Endodermal cell (in vitro differentiated cells): ENCODE results near the gene CDK4. TPM values are rescaled to one million over a fixed set of nuclear protein-coding genes. Genes with fewer than 3 reads are reported as not detected.

Experiments
- DNase-seq: peaks from one replicate; pipeline ENCODE4 v3.0.0-alpha.2; 2017
- H3K27ac ChIP-seq: 2 replicates; pipeline ENCODE4 v1.5.1; 2013; ENCODE audit warnings: mild to moderate bottlenecking, low read depth, low read length, moderate library complexity
- H3K27me3 ChIP-seq: 2 replicates; pipeline ENCODE4 v1.6.1; 2013; ENCODE audit warnings: mild to moderate bottlenecking, low read length, moderate library complexity; ENCODE audit not compliant: insufficient read depth, control insufficient read depth, poor library complexity, severe bottlenecking
- H3K36me3 ChIP-seq: 2 replicates; pipeline ENCODE4 v1.7.0; 2013; ENCODE audit warnings: mild to moderate bottlenecking, low read length, moderate library complexity; ENCODE audit not compliant: control insufficient read depth, insufficient read depth
- H3K4me1 ChIP-seq: one replicate; pipeline ENCODE4 v1.7.0; 2013; ENCODE audit warnings: low read length; ENCODE audit not compliant: control insufficient read depth, insufficient read depth
- H3K4me3 ChIP-seq: 2 replicates; pipeline ENCODE4 v1.5.1; 2013; ENCODE audit warnings: mild to moderate bottlenecking, low read length, moderate library complexity
- H3K9ac ChIP-seq: 2 replicates; pipeline ENCODE4 v1.6.1; 2013; ENCODE audit warnings: mild to moderate bottlenecking, low read length, moderate library complexity; ENCODE audit not compliant: poor library complexity, severe bottlenecking; ENCODE audit errors: extremely low read depth
- H3K9me3 ChIP-seq: 2 replicates; pipeline ENCODE4 v1.6.1; 2013; ENCODE audit warnings: mild to moderate bottlenecking, low read length, moderate library complexity; ENCODE audit not compliant: control insufficient read depth
- H3K27ac Mint-ChIP-seq: 2 replicates; pipeline ENCODE4 v1.8.0; 2020; ENCODE audit warnings: mixed read lengths
- H3K27me3 Mint-ChIP-seq: 2 replicates; pipeline ENCODE4 v1.8.0; 2021; ENCODE audit warnings: mild to moderate bottlenecking, mixed read lengths; ENCODE audit not compliant: insufficient read depth
- H3K36me3 Mint-ChIP-seq: 2 replicates; pipeline ENCODE4 v1.8.0; 2020; ENCODE audit warnings: low read depth, mixed read lengths
- H3K4me1 Mint-ChIP-seq: 2 replicates; pipeline ENCODE4 v1.8.0; 2020; ENCODE audit warnings: mixed read lengths
- H3K4me3 Mint-ChIP-seq: 2 replicates; pipeline ENCODE4 v1.8.0; 2020; ENCODE audit warnings: mild to moderate bottlenecking, moderate library complexity, mixed read lengths
- H3K9me3 Mint-ChIP-seq: 2 replicates; pipeline ENCODE4 v1.8.0; 2020; ENCODE audit warnings: mild to moderate bottlenecking, mixed read lengths
- CTCF ChIP-seq: fragments of 200-600 bp; sonication (generic); conservative IDR thresholded peaks from 2 replicates; pipeline ENCODE4 v1.5.0; 2021; ENCODE audit warnings: antibody characterized with exemption, mild to moderate bottlenecking
- WGBS, 2 experiments: methylation state at CpG; one replicate each; pipeline versions ENCODE4 v1.1.5 to v1.1.7; 2013; ENCODE audit warnings: missing lambda C conversion rate in 2 of 2, mixed read lengths in 1 of 2; ENCODE audit not compliant: insufficient coverage in 1 of 2, insufficient read length in 1 of 2; 5-methylcytosine and 5-hydroxymethylcytosine counted together
- total RNA-seq, 2 donors: library from RNA; stranded (reverse); fragmentation: NEBNext Ultra II Directional in 1 of 2; extraction: Animal tissue kit (Norgen Biotek cat#: 25700) in 1 of 2; gene quantifications; 2 replicates in 1 of 2; 3 replicates in 1 of 2; pipeline ENCODE4 v1.2.1, GENCODE V29; 2021

Gene CDK4
- total RNA-seq, 2 donors from 2014 or later: 144 to 186 TPM

GRCh38 chr12:57771873-57772428 is 19.8 kb upstream of the CDK4 start, which contains the start of gene METTL1:
Gene METTL1 (minus strand): TSS chr12:57772105. CDS start chr12:57772083, 22 bp downstream.
- Histone ChIP-seq H3K9ac (peak within 1 kb of the TSS; percentile 99), H3K4me1 (no peaks in the 10 kb centered on the region), H3K27ac (peak within 1 kb of the TSS; percentile 96), H3K36me3 (peaks cover 31% of the 10 kb centered on the region), H3K4me3 (peak within 1 kb of the TSS; percentile 97), H3K9me3 (no peaks in the 10 kb centered on the region), H3K27me3 (peaks cover 3% of the 10 kb centered on the region)
- Mint-ChIP-seq H3K9me3 (no peaks in the 10 kb centered on the region), H3K36me3 (peaks cover 26% of the 10 kb centered on the region), H3K27ac (peak within 1 kb of the TSS; percentile 100), H3K4me1 (peaks cover 6% of the 10 kb centered on the region), H3K27me3 (peaks cover 6% of the 10 kb centered on the region), H3K4me3 (peak within 1 kb of the TSS; percentile 85)
- TF ChIP-seq CTCF: no peak
- DNase-seq: peak; percentile 100
- WGBS, 2 experiments: 0% methylated on average over 14 to 28 of the region's 28 CpGs

GRCh38 chr12:57771236-57771872 is 19.2 kb upstream of the CDK4 start:
- Histone ChIP-seq H3K9me3 (no peaks in the 10 kb centered on the region), H3K27ac (peak overlapping the region; percentile 96), H3K36me3 (peaks cover 31% of the 10 kb centered on the region), H3K4me3 (peak overlapping the region; percentile 97), H3K4me1 (peaks cover 4% of the 10 kb centered on the region), H3K9ac (peak overlapping the region; percentile 99), H3K27me3 (peaks cover 9% of the 10 kb centered on the region)
- Mint-ChIP-seq H3K27me3 (peaks cover 12% of the 10 kb centered on the region), H3K9me3 (no peaks in the 10 kb centered on the region), H3K27ac (peak overlapping the region; percentile 100), H3K4me3 (peak overlapping the region; percentile 85), H3K4me1 (peaks cover 12% of the 10 kb centered on the region), H3K36me3 (peaks cover 26% of the 10 kb centered on the region)
- peak; percentile 98 for DNase-seq
- no peak for TF ChIP-seq CTCF
- WGBS, 2 experiments: 1 to 4% methylated on average over 11 to 14 of the region's 16 CpGs

- H3K27ac Mint-ChIP-seq: no peak overlapping the region
- peaks cover 25% of the 10 kb centered on the region for H3K36me3 Mint-ChIP-seq
- H3K27me3 Mint-ChIP-seq: peaks cover 19% of the 10 kb centered on the region
- no peak for TF ChIP-seq CTCF
- H3K9me3 ChIP-seq: no peaks in the 10 kb centered on the region
- H3K4me3 ChIP-seq: peak overlapping the region; percentile 97
- H3K9ac ChIP-seq: no peak overlapping the region
- DNase-seq: no peak
- peaks cover 15% of the 10 kb centered on the region for H3K4me1 Mint-ChIP-seq
- no peak overlapping the region for H3K27ac ChIP-seq
- peaks cover 31% of the 10 kb centered on the region for H3K36me3 ChIP-seq
- H3K27me3 ChIP-seq: peaks cover 15% of the 10 kb centered on the region
- no peaks in the 10 kb centered on the region for H3K9me3 Mint-ChIP-seq
- 91 to 93% methylated on average over 4 of the region's 4 CpGs for WGBS, 2 experiments
- peaks cover 6% of the 10 kb centered on the region for H3K4me1 ChIP-seq
- H3K4me3 Mint-ChIP-seq: peak overlapping the region; percentile 85
These were observed 18.6 kb upstream of the CDK4 start for GRCh38 chr12:57770734-57771133.
